Measurements from ENCODE around the gene PEX13. TPM values are rescaled to one million over a fixed set of nuclear protein-coding genes. Genes with fewer than 3 reads are reported as not detected.

The PEX13 gene
- total and polyA plus RNA-seq, 10 of the 15 experiments (the other 5 are each of a cell fraction or from before 2014, with no cell fraction given): 2.6 to 27.6 (median 17.8) TPM

DNA sequence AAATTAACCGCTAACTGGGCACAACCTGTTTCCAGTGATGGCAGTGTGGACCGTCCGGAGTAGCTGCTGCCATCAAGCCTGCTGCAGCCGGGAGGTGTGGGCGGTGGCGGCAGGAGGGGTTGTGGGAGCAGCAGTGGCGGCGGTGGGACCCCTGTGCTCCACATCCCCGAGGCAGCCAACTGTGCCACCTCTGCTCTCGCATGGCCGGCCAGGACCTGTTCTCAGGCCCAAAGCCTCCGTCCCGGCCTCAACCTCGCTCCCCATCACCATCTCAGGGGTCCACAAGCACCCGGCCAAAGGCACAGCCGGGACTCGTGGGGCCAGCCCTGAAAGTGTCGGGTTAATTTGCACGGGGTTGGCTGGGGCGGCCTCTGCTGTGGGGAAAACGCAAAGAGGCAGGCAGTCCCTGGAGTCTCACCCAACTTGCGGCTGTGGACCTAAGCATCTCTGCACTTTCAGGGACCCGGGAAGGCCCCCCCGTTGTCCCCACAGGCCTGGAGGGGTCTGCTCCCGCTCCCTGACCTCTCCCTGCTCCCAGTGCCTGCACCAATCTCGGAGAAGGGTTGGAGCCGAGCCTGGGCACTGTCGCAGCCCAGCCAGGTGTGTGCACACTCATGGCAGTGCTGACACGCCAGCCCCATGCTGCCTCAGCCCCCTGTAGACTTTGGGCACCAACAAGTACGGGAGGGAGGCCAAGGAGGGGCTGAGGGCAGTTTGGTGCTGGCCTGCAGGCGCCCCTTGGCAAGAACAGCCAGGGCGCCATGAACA lies 44.4 kb upstream of the PEX13 start:
- Histone ChIP-seq H3K4me1 (ENCODE audit: control insufficient read depth, insufficient read depth, low read length) (peaks cover 50% of the 10 kb centered on the region), H3K36me3 (ENCODE audit: control insufficient read depth in 2 of 2, insufficient read depth in 2 of 2, low read length in 1 of 2) (no peaks in the 10 kb centered on the region), H3K27me3 (replicated peaks in 1 of 2; ENCODE audit: control insufficient read depth in 2 of 2, insufficient read depth in 2 of 2, low read length in 1 of 2) (no peaks in the 10 kb centered on the region), H2AFZ (ENCODE audit: control insufficient read depth, low read depth, low read length) (no peak overlapping the region), H3K27ac (ENCODE audit: control insufficient read depth, insufficient read depth) (peak overlapping the region; percentile 72; the same call in 1 of the 2 replicates), H3K9me3 (replicated peaks; ENCODE audit: control insufficient read depth, insufficient read depth, low read length) (peaks cover 3% of the 10 kb centered on the region; the same call in 1 of the 3 replicates), H3K79me2 (ENCODE audit: control insufficient read depth, insufficient read depth, low read length) (no peaks in the 10 kb centered on the region), H3K9ac (ENCODE audit: control insufficient read depth, insufficient read depth, low read length) (no peak overlapping the region), H3K4me2 (ENCODE audit: control insufficient read depth, insufficient read depth) (peak overlapping the region; percentile 78), H3K4me3 (no peak overlapping the region), H4K20me1 (ENCODE audit: control insufficient read depth, insufficient read depth) (no peaks in the 10 kb centered on the region)
- no TSS peak for BruUV-seq (replicated peaks)
- in situ Hi-C loops (cut with MboI) (no loop called here), intact Hi-C loops (cut with micrococcal nuclease; ENCODE audit: unreplicated experiment) (no loop called here)
- 42% methylated on average over 31 of the region's 32 CpGs for WGBS (ENCODE audit: insufficient coverage, insufficient replicate concordance, low lambda C conversion rate, missing lambda C conversion rate)
- DNase-seq (ENCODE audit: low read depth, low spot score) (no peak), FAIRE-seq (no peak), ATAC-seq (no peak)
- TF ChIP-seq, protein P1, sequence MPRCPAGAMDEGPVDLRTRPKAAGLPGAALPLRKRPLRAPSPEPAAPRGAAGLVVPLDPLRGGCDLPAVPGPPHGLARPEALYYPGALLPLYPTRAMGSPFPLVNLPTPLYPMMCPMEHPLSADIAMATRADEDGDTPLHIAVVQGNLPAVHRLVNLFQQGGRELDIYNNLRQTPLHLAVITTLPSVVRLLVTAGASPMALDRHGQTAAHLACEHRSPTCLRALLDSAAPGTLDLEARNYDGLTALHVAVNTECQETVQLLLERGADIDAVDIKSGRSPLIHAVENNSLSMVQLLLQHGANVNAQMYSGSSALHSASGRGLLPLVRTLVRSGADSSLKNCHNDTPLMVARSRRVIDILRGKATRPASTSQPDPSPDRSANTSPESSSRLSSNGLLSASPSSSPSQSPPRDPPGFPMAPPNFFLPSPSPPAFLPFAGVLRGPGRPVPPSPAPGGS (IDR thresholded peaks at IDR 0.05; ENCODE audit: borderline replicate concordance, insufficient read depth, low read depth, low read length, poor library complexity, severe bottlenecking): peak; percentile 13
- no peak for TF ChIP-seq FOXM1 (IDR thresholded peaks at IDR 0.05; ENCODE audit: low read depth, low read length)
- TF ChIP-seq, protein P2, sequence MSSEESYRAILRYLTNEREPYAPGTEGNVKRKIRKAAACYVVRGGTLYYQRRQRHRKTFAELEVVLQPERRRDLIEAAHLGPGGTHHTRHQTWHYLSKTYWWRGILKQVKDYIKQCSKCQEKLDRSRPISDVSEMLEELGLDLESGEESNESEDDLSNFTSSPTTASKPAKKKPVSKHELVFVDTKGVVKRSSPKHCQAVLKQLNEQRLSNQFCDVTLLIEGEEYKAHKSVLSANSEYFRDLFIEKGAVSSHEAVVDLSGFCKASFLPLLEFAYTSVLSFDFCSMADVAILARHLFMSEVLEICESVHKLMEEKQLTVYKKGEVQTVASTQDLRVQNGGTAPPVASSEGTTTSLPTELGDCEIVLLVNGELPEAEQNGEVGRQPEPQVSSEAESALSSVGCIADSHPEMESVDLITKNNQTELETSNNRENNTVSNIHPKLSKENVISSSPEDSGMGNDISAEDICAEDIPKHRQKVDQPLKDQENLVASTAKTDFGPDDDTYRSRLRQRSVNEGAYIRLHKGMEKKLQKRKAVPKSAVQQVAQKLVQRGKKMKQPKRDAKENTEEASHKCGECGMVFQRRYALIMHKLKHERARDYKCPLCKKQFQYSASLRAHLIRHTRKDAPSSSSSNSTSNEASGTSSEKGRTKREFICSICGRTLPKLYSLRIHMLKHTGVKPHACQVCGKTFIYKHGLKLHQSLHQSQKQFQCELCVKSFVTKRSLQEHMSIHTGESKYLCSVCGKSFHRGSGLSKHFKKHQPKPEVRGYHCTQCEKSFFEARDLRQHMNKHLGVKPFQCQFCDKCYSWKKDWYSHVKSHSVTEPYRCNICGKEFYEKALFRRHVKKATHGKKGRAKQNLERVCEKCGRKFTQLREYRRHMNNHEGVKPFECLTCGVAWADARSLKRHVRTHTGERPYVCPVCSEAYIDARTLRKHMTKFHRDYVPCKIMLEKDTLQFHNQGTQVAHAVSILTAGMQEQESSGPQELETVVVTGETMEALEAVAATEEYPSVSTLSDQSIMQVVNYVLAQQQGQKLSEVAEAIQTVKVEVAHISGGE (CRISPR knock-in tag; IDR thresholded peaks at IDR 0.05): no peak
- ChIA-PET CTCF (interaction anchor here (0.6 to 1.0 kb wide), 4 partner anchors 9 to 73 kb away, joined by 3 to 4 read pairs (median 3); no protein-coding TSS in a partner anchor), POLR2A (interaction anchor here (0.6 to 1.4 kb wide), 5 partner anchors 10 to 163 kb away, joined by 3 to 12 read pairs (median 4); no protein-coding TSS in a partner anchor), SMC1A (ENCODE audit: uncharacterized antibody, unreplicated experiment) (interaction anchor here (1.0 to 3.7 kb wide), 9 partner anchors 9 to 89 kb away, joined by 3 to 26 read pairs (median 4); no protein-coding TSS in a partner anchor), RAD21 (ENCODE audit: unreplicated experiment) (interaction anchor here (0.9 to 2.7 kb wide), 7 partner anchors 9 to 176 kb away, joined by 3 to 12 read pairs (median 6); no protein-coding TSS in a partner anchor)

Measured in GM12878 (cell line).